GM23338 (cell line): ENCODE data around the gene PSG6. TPM values are rescaled to one million over a fixed set of nuclear protein-coding genes. Genes with fewer than 3 reads are reported as not detected.
"Not testable (repeated sequence)": the region's sequence is repeated elsewhere in the genome, so short reads cannot be mapped to it uniquely, and the experiment has no call there.

ENCODE experiments used
- ATAC-seq: fragments of 200-7000 bp; cut with Tn5 transposase; 3 replicates; pipeline ENCODE4 v1.9.1; 2020
- DNase-seq: peaks from one replicate; pipeline ENCODE4 v3.0.0-alpha.2; 2015; ENCODE audit warnings: low spot score
- H2AFZ ChIP-seq: fragments of 200-600 bp; sonication (generic); 2 replicates; pipeline ENCODE4 v1.8.0; 2016; ENCODE audit warnings: antibody characterized with exemption, mild to moderate bottlenecking, moderate library complexity
- H3F3A ChIP-seq: fragments of 200-600 bp; sonication (generic); replicated peaks from 2 replicates; pipeline ENCODE4 v1.8.0; 2017; ENCODE audit warnings: antibody characterized with exemption, mixed run types, low read depth
- H3K27ac ChIP-seq: fragments of 200-600 bp; sonication (generic); 2 replicates; pipeline ENCODE4 v1.6.1; 2016; ENCODE audit warnings: low read depth
- H3K27me3 ChIP-seq: fragments of 200-600 bp; sonication (generic); 2 replicates; pipeline ENCODE4 v1.8.0; 2016; ENCODE audit warnings: mild to moderate bottlenecking, mixed run types, moderate library complexity; ENCODE audit not compliant: insufficient read depth
- H3K36me3 ChIP-seq: fragments of 200-600 bp; sonication (generic); 2 replicates; pipeline ENCODE4 v1.8.0; 2016; ENCODE audit warnings: mild to moderate bottlenecking; ENCODE audit not compliant: insufficient read depth
- H3K4me1 ChIP-seq: fragments of 200-600 bp; sonication (generic); 2 replicates; pipeline ENCODE4 v1.8.0; 2016; ENCODE audit warnings: mild to moderate bottlenecking, moderate library complexity; ENCODE audit not compliant: insufficient read depth
- H3K4me2 ChIP-seq: fragments of 200-600 bp; sonication (generic); 2 replicates; pipeline ENCODE4 v1.7.1; 2017; ENCODE audit warnings: mixed run types
- H3K4me3 ChIP-seq: fragments of 200-600 bp; sonication (generic); 2 replicates; pipeline ENCODE4 v1.6.1; 2016; ENCODE audit warnings: mixed run types
- H3K79me2 ChIP-seq: fragments of 200-600 bp; sonication (generic); replicated peaks from 2 replicates; pipeline ENCODE4 v1.8.0; 2017; ENCODE audit warnings: mild to moderate bottlenecking; ENCODE audit not compliant: insufficient read depth
- H3K9me2 ChIP-seq: fragments of 200-600 bp; sonication (generic); 2 replicates; pipeline ENCODE4 v1.8.0; 2017; ENCODE audit not compliant: insufficient read depth
- H4K20me1 ChIP-seq: fragments of 200-600 bp; sonication (generic); replicated peaks from 2 replicates; pipeline ENCODE4 v1.8.0; 2017; ENCODE audit warnings: mild to moderate bottlenecking; ENCODE audit not compliant: insufficient read depth
- H3K27ac Mint-ChIP-seq: 2 replicates; pipeline ENCODE4 v1.8.0; 2020; ENCODE audit warnings: inconsistent platforms, mild to moderate bottlenecking, moderate library complexity, mixed read lengths
- H3K27me3 Mint-ChIP-seq: 3 replicates; pipeline ENCODE4 v1.8.0; 2022; ENCODE audit warnings: low read depth, mild to moderate bottlenecking, moderate library complexity, mixed read lengths, inconsistent platforms; ENCODE audit not compliant: insufficient read depth, poor library complexity
- H3K36me3 Mint-ChIP-seq: 3 replicates; pipeline ENCODE4 v1.8.0; 2021; ENCODE audit warnings: low read depth, mild to moderate bottlenecking, inconsistent platforms, moderate library complexity, mixed read lengths
- H3K4me1 Mint-ChIP-seq: 3 replicates; pipeline ENCODE4 v1.8.0; 2020; ENCODE audit warnings: mild to moderate bottlenecking, inconsistent platforms, mixed read lengths
- H3K4me3 Mint-ChIP-seq: 3 replicates; pipeline ENCODE4 v1.8.0; 2021; ENCODE audit warnings: moderate library complexity, mild to moderate bottlenecking, inconsistent platforms, mixed read lengths
- H3K9me3 Mint-ChIP-seq: 3 replicates; pipeline ENCODE4 v1.8.0; 2020; ENCODE audit warnings: moderate library complexity, mild to moderate bottlenecking, inconsistent platforms, mixed read lengths
- EZH2 ChIP-seq: fragments of 200-600 bp; sonication (generic); IDR thresholded peaks from one replicate; pipeline ENCODE4 v1.8.0; 2017; ENCODE audit warnings: antibody characterized with exemption, mild to moderate bottlenecking, low read depth; ENCODE audit not compliant: unreplicated experiment
- EZH2phosphoT487 ChIP-seq: fragments of 200-600 bp; sonication (generic); IDR thresholded peaks from one replicate; pipeline ENCODE4 v1.8.1; 2018; ENCODE audit warnings: antibody characterized with exemption; ENCODE audit not compliant: unreplicated experiment
- JUNB ChIP-seq: IDR thresholded peaks from one replicate; pipeline ENCODE4 v1.6.1; 2016; ENCODE audit warnings: antibody characterized with exemption; ENCODE audit not compliant: unreplicated experiment
- NANOG ChIP-seq: IDR thresholded peaks from 2 replicates; pipeline ENCODE4 v1.6.1; 2016; ENCODE audit warnings: antibody characterized with exemption, borderline replicate concordance
- POLR2AphosphoS5 ChIP-seq: IDR thresholded peaks from 2 replicates; pipeline ENCODE4 v1.6.1; 2016; ENCODE audit warnings: antibody characterized with exemption, low read depth
- REST ChIP-seq: IDR thresholded peaks from one replicate; pipeline ENCODE4 v1.6.1; 2018; ENCODE audit warnings: antibody characterized with exemption; ENCODE audit not compliant: unreplicated experiment
- STAT1 ChIP-seq: IDR thresholded peaks from one replicate; pipeline ENCODE4 v1.6.1; 2016; ENCODE audit warnings: antibody characterized with exemption; ENCODE audit not compliant: unreplicated experiment
- ZNF114 ChIP-seq: fragments of 250-450 bp; sonication (Bioruptor Pico); IDR thresholded peaks from 2 replicates; pipeline ENCODE4 v1.5.0; 2020; ENCODE audit warnings: mild to moderate bottlenecking, moderate library complexity
- polyA plus RNA-seq: library from polyadenylated mRNA; unstranded; fragments of >200 nt; fragmentation: Nextera tagmentation; extraction: Ambion mirVana; gene quantifications from 2 replicates; pipeline ENCODE4 v1.2.1, GENCODE V29; 2016
- total RNA-seq: library from RNA; depleted of rRNA; stranded (reverse); fragments of >200 nt; shearing (Covaris generic); gene quantifications from 2 replicates; pipeline ENCODE4 v1.2.3, GENCODE V29; 2014
- TF ChIP-seq, protein P1 (sequence below): fragments of 250-450 bp; sonication (Bioruptor Pico); IDR thresholded peaks from 2 replicates; pipeline ENCODE4 v1.5.0; 2020; ENCODE audit warnings: mild to moderate bottlenecking, moderate library complexity

Gene PSG6
- total and polyA plus RNA-seq, 2 experiments from 2014 or later = 0.16 TPM; not detected in 1

DNA sequence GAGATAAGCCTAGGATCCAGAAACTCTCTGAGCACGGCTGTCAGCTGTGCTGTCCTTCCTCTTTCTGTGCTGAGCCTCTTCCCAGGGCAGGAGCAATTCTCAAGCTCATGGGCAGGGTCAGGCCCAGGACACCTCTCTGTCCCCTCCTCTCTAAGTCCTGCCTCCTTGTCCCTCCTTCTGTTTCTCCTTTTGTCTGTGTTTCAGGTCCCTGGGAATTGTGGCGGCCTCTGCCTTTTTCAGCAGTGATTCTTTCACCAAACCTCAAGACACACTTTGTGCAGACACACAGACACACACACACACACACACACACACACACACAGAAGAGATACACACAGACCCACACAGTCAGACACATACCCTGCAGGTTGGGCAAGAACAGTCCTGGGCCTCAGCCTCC lies 38.1 kb downstream of the PSG6 start, which contains the start of gene PSG1 (continued):
- TF ChIP-seq, protein P1, sequence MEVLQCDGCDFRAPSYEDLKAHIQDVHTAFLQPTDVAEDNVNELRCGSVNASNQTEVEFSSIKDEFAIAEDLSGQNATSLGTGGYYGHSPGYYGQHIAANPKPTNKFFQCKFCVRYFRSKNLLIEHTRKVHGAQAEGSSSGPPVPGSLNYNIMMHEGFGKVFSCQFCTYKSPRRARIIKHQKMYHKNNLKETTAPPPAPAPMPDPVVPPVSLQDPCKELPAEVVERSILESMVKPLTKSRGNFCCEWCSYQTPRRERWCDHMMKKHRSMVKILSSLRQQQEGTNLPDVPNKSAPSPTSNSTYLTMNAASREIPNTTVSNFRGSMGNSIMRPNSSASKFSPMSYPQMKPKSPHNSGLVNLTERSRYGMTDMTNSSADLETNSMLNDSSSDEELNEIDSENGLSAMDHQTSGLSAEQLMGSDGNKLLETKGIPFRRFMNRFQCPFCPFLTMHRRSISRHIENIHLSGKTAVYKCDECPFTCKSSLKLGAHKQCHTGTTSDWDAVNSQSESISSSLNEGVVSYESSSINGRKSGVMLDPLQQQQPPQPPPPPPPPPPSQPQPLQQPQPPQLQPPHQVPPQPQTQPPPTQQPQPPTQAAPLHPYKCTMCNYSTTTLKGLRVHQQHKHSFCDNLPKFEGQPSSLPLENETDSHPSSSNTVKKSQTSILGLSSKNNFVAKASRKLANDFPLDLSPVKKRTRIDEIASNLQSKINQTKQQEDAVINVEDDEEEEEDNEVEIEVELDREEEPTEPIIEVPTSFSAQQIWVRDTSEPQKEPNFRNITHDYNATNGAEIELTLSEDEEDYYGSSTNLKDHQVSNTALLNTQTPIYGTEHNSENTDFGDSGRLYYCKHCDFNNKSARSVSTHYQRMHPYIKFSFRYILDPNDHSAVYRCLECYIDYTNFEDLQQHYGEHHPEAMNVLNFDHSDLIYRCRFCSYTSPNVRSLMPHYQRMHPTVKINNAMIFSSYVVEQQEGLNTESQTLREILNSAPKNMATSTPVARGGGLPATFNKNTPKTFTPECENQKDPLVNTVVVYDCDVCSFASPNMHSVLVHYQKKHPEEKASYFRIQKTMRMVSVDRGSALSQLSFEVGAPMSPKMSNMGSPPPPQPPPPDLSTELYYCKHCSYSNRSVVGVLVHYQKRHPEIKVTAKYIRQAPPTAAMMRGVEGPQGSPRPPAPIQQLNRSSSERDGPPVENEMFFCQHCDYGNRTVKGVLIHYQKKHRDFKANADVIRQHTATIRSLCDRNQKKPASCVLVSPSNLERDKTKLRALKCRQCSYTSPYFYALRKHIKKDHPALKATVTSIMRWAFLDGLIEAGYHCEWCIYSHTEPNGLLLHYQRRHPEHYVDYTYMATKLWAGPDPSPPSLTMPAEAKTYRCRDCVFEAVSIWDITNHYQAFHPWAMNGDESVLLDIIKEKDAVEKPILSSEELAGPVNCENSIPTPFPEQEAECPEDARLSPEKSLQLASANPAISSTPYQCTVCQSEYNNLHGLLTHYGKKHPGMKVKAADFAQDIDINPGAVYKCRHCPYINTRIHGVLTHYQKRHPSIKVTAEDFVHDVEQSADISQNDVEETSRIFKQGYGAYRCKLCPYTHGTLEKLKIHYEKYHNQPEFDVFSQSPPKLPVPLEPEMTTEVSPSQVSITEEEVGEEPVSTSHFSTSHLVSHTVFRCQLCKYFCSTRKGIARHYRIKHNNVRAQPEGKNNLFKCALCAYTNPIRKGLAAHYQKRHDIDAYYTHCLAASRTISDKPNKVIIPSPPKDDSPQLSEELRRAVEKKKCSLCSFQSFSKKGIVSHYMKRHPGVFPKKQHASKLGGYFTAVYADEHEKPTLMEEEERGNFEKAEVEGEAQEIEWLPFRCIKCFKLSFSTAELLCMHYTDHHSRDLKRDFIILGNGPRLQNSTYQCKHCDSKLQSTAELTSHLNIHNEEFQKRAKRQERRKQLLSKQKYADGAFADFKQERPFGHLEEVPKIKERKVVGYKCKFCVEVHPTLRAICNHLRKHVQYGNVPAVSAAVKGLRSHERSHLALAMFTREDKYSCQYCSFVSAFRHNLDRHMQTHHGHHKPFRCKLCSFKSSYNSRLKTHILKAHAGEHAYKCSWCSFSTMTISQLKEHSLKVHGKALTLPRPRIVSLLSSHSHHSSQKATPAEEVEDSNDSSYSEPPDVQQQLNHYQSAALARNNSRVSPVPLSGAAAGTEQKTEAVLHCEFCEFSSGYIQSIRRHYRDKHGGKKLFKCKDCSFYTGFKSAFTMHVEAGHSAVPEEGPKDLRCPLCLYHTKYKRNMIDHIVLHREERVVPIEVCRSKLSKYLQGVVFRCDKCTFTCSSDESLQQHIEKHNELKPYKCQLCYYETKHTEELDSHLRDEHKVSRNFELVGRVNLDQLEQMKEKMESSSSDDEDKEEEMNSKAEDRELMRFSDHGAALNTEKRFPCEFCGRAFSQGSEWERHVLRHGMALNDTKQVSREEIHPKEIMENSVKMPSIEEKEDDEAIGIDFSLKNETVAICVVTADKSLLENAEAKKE (CRISPR knock-in tag) = no peak
- TF ChIP-seq REST = no peak
- no peak for TF ChIP-seq STAT1
- TF ChIP-seq POLR2AphosphoS5 = no peak
- no peak for TF ChIP-seq NANOG
- no peak for TF ChIP-seq JUNB
- no peak for TF ChIP-seq EZH2phosphoT487
- TF ChIP-seq ZNF114 (CRISPR knock-in tag) = no peak
- no peak for TF ChIP-seq EZH2

DNA sequence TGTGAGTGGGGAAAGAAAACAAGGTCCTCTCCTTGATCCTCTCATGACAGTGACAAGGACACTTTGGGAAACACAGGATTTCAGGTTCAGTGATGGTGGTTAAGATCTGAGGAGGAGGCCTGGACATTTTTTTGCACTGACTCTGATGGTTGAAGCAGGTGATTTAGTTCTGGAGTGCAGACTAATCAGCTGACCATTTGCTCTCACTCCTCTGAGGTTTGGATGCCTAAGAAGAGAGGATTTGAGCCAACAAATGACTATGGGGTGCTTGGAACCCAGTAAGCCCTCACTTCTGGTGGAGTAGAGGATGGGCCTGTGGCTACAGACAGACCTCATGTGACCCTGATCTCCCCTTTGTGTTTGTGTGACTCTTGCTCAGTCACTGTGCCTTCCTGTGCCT lies 41.1 kb downstream of the PSG6 start:
- not testable (repeated sequence) for ATAC-seq, H3K9me2 ChIP-seq
- peaks cover 100% of the 10 kb centered on the region for H3K9me3 Mint-ChIP-seq

DNA sequence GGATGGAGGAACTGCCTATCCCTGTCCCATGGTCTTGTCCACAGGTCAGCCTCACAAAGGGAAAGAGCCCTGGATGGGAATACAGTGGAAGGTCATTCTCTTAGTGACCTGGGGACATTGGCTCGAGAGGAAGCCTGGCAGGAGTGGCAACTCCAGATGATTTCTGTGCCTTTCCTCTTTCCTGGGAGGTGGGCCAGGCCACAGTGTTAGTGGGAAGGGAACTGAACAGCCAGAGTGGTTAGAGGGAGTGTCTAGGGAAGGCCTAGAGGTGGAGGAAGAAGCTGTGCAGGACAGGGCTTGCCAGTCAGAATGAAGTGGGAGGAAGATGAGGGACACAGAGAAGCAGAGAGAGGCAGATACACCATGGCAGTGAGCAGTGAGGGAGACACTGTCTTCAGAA lies 41.8 kb downstream of the PSG6 start:
- H3K27ac ChIP-seq, H3K4me1 Mint-ChIP-seq, H3K79me2 ChIP-seq, H3K27me3 Mint-ChIP-seq, H3F3A ChIP-seq, H3K27ac Mint-ChIP-seq, H3K36me3 ChIP-seq, H4K20me1 ChIP-seq, H3K4me1 ChIP-seq, H3K9me2 ChIP-seq, H3K4me2 ChIP-seq, DNase-seq, H3K4me3 Mint-ChIP-seq, H3K27me3 ChIP-seq, H2AFZ ChIP-seq, H3K4me3 ChIP-seq, ATAC-seq: not testable (repeated sequence)
- peaks cover 26% of the 10 kb centered on the region for H3K36me3 Mint-ChIP-seq
- peaks cover 100% of the 10 kb centered on the region for H3K9me3 Mint-ChIP-seq

More for the DNA sequence above, 41.1 kb downstream of the PSG6 start:
- not testable (repeated sequence) for H3K4me2 ChIP-seq, DNase-seq, H3K4me3 ChIP-seq, H3K4me1 Mint-ChIP-seq, H4K20me1 ChIP-seq, H3K27ac Mint-ChIP-seq, H3F3A ChIP-seq, H3K27me3 ChIP-seq, H3K36me3 ChIP-seq, H3K79me2 ChIP-seq, H3K4me1 ChIP-seq, H3K27ac ChIP-seq, H3K27me3 Mint-ChIP-seq, H3K4me3 Mint-ChIP-seq, H2AFZ ChIP-seq
- H3K36me3 Mint-ChIP-seq = peaks cover 28% of the 10 kb centered on the region
